Measurements from ENCODE around the gene GLRX3.

DNA sequence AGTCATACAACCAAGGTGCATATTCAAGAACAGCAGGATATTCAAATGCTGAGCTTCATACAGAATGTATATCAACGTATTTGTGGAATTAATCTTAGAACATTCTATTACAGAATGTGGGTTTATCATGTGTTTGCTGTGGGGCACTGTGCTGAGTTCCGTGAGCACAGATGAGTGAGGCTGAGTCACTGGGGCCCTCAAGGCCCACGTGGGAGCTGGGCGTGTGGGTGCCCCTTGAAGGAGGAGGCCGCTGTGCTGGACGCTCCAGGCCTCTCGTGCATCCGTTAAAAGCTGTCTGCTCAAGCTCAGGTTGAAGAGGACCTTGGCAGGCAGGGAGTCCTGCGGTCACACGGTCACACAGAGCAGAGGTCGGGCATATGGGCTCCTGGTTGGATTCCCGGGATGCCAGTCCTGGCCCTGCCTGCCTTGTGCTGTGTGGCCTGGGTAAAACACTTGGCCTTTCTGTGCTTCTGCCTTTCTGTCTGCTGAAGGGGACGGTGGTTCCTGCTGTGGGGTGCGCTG is 70.1 kb downstream of the GLRX3 start:
- TF ChIP-seq, protein P1, sequence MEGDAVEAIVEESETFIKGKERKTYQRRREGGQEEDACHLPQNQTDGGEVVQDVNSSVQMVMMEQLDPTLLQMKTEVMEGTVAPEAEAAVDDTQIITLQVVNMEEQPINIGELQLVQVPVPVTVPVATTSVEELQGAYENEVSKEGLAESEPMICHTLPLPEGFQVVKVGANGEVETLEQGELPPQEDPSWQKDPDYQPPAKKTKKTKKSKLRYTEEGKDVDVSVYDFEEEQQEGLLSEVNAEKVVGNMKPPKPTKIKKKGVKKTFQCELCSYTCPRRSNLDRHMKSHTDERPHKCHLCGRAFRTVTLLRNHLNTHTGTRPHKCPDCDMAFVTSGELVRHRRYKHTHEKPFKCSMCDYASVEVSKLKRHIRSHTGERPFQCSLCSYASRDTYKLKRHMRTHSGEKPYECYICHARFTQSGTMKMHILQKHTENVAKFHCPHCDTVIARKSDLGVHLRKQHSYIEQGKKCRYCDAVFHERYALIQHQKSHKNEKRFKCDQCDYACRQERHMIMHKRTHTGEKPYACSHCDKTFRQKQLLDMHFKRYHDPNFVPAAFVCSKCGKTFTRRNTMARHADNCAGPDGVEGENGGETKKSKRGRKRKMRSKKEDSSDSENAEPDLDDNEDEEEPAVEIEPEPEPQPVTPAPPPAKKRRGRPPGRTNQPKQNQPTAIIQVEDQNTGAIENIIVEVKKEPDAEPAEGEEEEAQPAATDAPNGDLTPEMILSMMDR (IDR thresholded peaks at IDR 0.05): no peak
- no peak for TF ChIP-seq POLR2A (IDR thresholded peaks at IDR 0.05)

All from uterus (tissue), 2 donors.